SK-N-MC (cell line): ENCODE measurements around the gene DLG2.

Source experiments
- EZH2 ChIP-seq: fragments of 200-600 bp; sonication (generic); IDR thresholded peaks from one replicate; pipeline ENCODE4 v1.6.1; 2017; ENCODE audit warnings: antibody characterized with exemption
- FOXP2 ChIP-seq: optimal IDR thresholded peaks from 2 replicates; pipeline ENCODE3; 2011; ENCODE audit warnings: mild to moderate bottlenecking, moderate library complexity; ENCODE audit not compliant: insufficient read depth; ENCODE audit errors: extremely low read length, control extremely low read depth
- POLR2AphosphoS5 ChIP-seq: IDR thresholded peaks from 2 replicates; pipeline ENCODE4 v1.6.1; 2012; ENCODE audit warnings: mild to moderate bottlenecking, low read depth, low read length, borderline replicate concordance

DNA sequence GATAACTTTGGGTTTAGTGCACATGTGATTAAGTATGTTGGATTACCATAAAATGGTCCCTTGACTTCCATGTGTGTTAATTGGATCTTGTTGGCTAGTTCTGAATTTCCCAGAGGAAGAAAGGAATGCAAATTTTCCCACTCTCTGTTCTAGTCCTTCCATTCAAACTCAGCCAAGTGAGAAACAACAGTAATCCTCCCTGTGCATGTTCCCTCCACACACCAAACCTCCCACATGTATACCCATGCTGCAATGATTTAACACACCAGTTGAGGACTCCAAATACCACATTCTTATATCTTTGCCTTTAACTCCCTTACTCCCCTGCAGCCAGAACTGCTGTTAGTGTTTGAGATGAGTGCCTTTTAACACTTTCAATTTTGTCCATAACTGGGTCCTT is 1158.9 kb downstream of the DLG2 start:
- TF ChIP-seq EZH2 (no peak), POLR2AphosphoS5 (no peak), FOXP2 (no peak)
